ENCODE measurements around the gene SYT7. TPM values are rescaled to one million over a fixed set of nuclear protein-coding genes. Genes with fewer than 3 reads are reported as not detected.

SYT7 gene
- total and polyA plus RNA-seq, 12 donors: 11.5 to 26.1 (median 18.7) TPM

GRCh38 chr11:61621917-61622585 lies 41.2 kb upstream of the SYT7 start:
- Histone ChIP-seq H3K27me3 (peaks cover 0 to 6% (median 0%) of the 10 kb centered on the region in 7 donors), H3K4me3 (no peak overlapping the region), H3K4me1 (peaks cover 0 to 12% (median 3%) of the 10 kb centered on the region in 9 donors), H3K9me3 (no peaks in the 10 kb centered on the region), H3K27ac (no peak overlapping the region), H3K36me3 (no peaks in the 10 kb centered on the region)
- no peak for ATAC-seq
- no peak for DNase-seq
- WGBS, 2 donors: 77 to 84% methylated on average over 7 of the region's 7 CpGs
- intact Hi-C loops (cut with DNase I): no loop called here
- TF ChIP-seq CTCF (IDR thresholded peaks at IDR 0.05): no peak

GRCh38 chr11:61619471-61620226 lies 38.8 kb upstream of the SYT7 start:
- no peak for TF ChIP-seq CTCF (IDR thresholded peaks at IDR 0.05)
- no peak overlapping the region for H3K4me3 ChIP-seq
- 85% methylated on average over 6 of the region's 6 CpGs for WGBS, 2 donors

GRCh38 chr11:61618978-61619377 lies 38.1 kb upstream of the SYT7 start:
- intact Hi-C loops (cut with DNase I): no loop called here
- no peak for DNase-seq
- H3K27ac ChIP-seq: no peak overlapping the region
- TF ChIP-seq CTCF (IDR thresholded peaks at IDR 0.05): no peak
- no peak overlapping the region for H3K4me3 ChIP-seq
- peaks cover 0 to 6% (median 0%) of the 10 kb centered on the region in 7 donors for H3K27me3 ChIP-seq
- H3K4me1 ChIP-seq: no peaks in the 10 kb centered on the region
- no peaks in the 10 kb centered on the region for H3K36me3 ChIP-seq
- H3K9me3 ChIP-seq: no peaks in the 10 kb centered on the region
- WGBS, 2 donors: 46 to 63% methylated on average over 5 of the region's 5 CpGs
- no peak for ATAC-seq

More at GRCh38 chr11:61619471-61620226, 38.8 kb upstream of the SYT7 start:
- ATAC-seq: no peak
- Histone ChIP-seq H3K9me3 (no peaks in the 10 kb centered on the region), H3K4me1 (no peaks in the 10 kb centered on the region), H3K36me3 (no peaks in the 10 kb centered on the region), H3K27ac (no peak overlapping the region), H3K27me3 (peaks cover 0 to 6% (median 0%) of the 10 kb centered on the region in 7 donors)
- DNase-seq: no peak
- intact Hi-C loops (cut with DNase I): no loop called here

- intact Hi-C loops (cut with DNase I): no loop called here
- no peaks in the 10 kb centered on the region for H3K36me3 ChIP-seq
- TF ChIP-seq CTCF (IDR thresholded peaks at IDR 0.05): no peak
- DNase-seq (no peak), ATAC-seq (no peak)
- no peak overlapping the region for H3K27ac ChIP-seq
- no peaks in the 10 kb centered on the region for H3K4me1 ChIP-seq
- peaks cover 0 to 10% (median 0%) of the 10 kb centered on the region in 7 donors for H3K27me3 ChIP-seq
- no peak overlapping the region for H3K4me3 ChIP-seq
- WGBS, 2 donors: 80 to 97% methylated on average over 4 of the region's 4 CpGs
- no peaks in the 10 kb centered on the region for H3K9me3 ChIP-seq
These were observed 36.6 kb upstream of the SYT7 start for GRCh38 chr11:61617515-61617914.
